ENCODE results near the gene PELI1.

GRCh38 chr2:64056021-64056420 is 88.2 kb downstream of the PELI1 start:
- no peak for TF ChIP-seq YY1 (IDR thresholded peaks at IDR 0.05; ENCODE audit: low read depth)
- TF ChIP-seq CEBPB (IDR thresholded peaks at IDR 0.05) = no peak
- TF ChIP-seq RAD21 (IDR thresholded peaks at IDR 0.05; ENCODE audit: low read depth) = no peak
- no peak for TF ChIP-seq TEAD4 (IDR thresholded peaks at IDR 0.05)
- TF ChIP-seq REST (IDR thresholded peaks at IDR 0.05; ENCODE audit: low read depth) = no peak
- no peak for TF ChIP-seq CREB1 (IDR thresholded peaks at IDR 0.05; ENCODE audit: low read depth)
- no peak for TF ChIP-seq TAF1 (IDR thresholded peaks at IDR 0.05; ENCODE audit: low read depth)
- TF ChIP-seq NFIC (IDR thresholded peaks at IDR 0.05) = no peak
- TF ChIP-seq EP300 (IDR thresholded peaks at IDR 0.05; ENCODE audit: borderline replicate concordance) = no peak
- no peak for TF ChIP-seq FOXM1 (IDR thresholded peaks at IDR 0.05; ENCODE audit: borderline replicate concordance, low read depth)
- no peak for TF ChIP-seq EGR1 (IDR thresholded peaks at IDR 0.05)
- no peak for TF ChIP-seq MAX (IDR thresholded peaks at IDR 0.05)
- no peak for TF ChIP-seq TCF12 (IDR thresholded peaks at IDR 0.05; ENCODE audit: low read depth)

Data from Ishikawa (cell line).